SK-N-SH (cell line): ENCODE measurements around the gene WIPF2.

ENCODE experiments used
- CHD2 ChIP-seq: fragments of 150-350 bp; IDR thresholded peaks from 2 replicates; pipeline ENCODE4 v1.6.1; 2018; ENCODE audit warnings: low read length; ENCODE audit not compliant: partially characterized antibody
- GATA2 ChIP-seq: sonication (generic); formaldehyde crosslinking; IDR thresholded peaks from 2 replicates; pipeline ENCODE4 v1.5.0; 2020; ENCODE audit warnings: mild to moderate bottlenecking, missing genetic modification reagents
- POLR2AphosphoS5 ChIP-seq: IDR thresholded peaks from 2 replicates; pipeline ENCODE4 v1.6.1; 2012; ENCODE audit warnings: low read depth, low read length
- RAD21 ChIP-seq: IDR thresholded peaks from 2 replicates; pipeline ENCODE4 v1.6.1; 2012; ENCODE audit warnings: mild to moderate bottlenecking, low read length
- RCOR1 ChIP-seq: fragments of 150-350 bp; IDR thresholded peaks from 2 replicates; pipeline ENCODE4 v1.6.1; 2017; ENCODE audit warnings: antibody characterized with exemption, low read length
- RFX5 ChIP-seq: IDR thresholded peaks from 2 replicates; pipeline ENCODE4 v1.6.1; 2012; ENCODE audit warnings: mild to moderate bottlenecking, improper control_type of control experiment, low read length
- SMC3 ChIP-seq: IDR thresholded peaks from 2 replicates; pipeline ENCODE4 v1.6.1; 2012; ENCODE audit warnings: low read depth, low read length, improper control_type of control experiment
- TAF1 ChIP-seq: IDR thresholded peaks from 2 replicates; pipeline ENCODE4 v1.6.1; 2012; ENCODE audit warnings: low read depth, mild to moderate bottlenecking, low read length, moderate library complexity, borderline replicate concordance
- ZBTB33 ChIP-seq: IDR thresholded peaks from 2 replicates; pipeline ENCODE4 v1.4.0; 2012; ENCODE audit warnings: low read depth, borderline replicate concordance
- TF ChIP-seq, protein P1 (sequence below): fragments of 200-600 bp; sonication (generic); IDR thresholded peaks from 2 replicates; pipeline ENCODE4 v1.6.1; 2017; ENCODE audit warnings: antibody characterized with exemption, mild to moderate bottlenecking, moderate library complexity

DNA sequence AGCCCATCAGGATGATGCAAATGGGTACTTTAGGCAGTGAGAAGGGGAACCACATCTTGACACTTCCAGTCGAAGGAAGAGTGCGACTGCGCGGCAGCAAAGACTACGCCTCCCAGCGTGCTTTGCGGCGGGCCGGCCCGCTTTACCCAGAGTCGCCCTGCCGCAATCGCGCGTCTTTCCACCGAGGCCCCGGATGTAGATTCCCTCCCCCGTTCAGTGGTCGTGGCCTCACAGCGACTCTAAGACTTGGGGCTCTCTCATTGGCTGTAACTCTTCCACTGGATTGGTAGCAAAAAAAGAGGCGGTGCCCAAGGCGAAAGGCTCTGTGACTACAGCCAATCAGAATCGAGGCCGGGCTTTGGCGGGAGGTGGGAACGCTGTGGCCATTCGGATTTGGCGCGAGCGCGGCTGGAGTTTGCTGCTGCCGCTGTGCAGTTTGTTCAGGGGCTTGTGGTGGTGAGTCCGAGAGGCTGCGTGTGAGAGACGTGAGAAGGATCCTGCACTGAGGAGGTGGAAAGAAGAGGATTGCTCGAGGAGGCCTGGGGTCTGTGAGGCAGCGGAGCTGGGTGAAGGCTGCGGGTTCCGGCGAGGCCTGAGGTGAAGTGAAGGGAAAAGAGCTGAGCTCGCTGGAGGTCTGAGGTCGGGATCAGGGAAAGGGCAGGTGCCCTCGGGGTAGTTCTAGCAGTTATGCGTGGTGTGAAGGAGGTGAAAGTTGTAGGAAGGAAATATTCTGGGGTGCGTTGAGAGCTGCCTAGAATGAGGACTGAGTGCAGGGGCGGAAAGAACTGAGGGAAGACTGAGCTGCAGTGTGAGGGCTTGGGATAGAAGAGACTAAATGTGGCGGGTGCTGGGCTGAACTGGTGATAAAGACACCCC lies 68.6 kb downstream of the WIPF2 start, which contains the start of gene CDC6:
- TF ChIP-seq POLR2AphosphoS5, result peak; percentile 86
- TF ChIP-seq, protein P1, sequence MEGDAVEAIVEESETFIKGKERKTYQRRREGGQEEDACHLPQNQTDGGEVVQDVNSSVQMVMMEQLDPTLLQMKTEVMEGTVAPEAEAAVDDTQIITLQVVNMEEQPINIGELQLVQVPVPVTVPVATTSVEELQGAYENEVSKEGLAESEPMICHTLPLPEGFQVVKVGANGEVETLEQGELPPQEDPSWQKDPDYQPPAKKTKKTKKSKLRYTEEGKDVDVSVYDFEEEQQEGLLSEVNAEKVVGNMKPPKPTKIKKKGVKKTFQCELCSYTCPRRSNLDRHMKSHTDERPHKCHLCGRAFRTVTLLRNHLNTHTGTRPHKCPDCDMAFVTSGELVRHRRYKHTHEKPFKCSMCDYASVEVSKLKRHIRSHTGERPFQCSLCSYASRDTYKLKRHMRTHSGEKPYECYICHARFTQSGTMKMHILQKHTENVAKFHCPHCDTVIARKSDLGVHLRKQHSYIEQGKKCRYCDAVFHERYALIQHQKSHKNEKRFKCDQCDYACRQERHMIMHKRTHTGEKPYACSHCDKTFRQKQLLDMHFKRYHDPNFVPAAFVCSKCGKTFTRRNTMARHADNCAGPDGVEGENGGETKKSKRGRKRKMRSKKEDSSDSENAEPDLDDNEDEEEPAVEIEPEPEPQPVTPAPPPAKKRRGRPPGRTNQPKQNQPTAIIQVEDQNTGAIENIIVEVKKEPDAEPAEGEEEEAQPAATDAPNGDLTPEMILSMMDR, result no peak
- TF ChIP-seq TAF1, result peak; percentile 92
- TF ChIP-seq SMC3, result 0 out of 2 replicates have a peak, but pooled peaks have one; percentile 4
- TF ChIP-seq CHD2, result peak; percentile 97
- no peak for TF ChIP-seq RAD21
- TF ChIP-seq RFX5, result peak; percentile 77
- no peak for TF ChIP-seq RCOR1
- peak; percentile 93 for TF ChIP-seq ZBTB33
- TF ChIP-seq GATA2, result no peak
